HG02610 (cell line): ENCODE measurements around the gene LILRB3.

Experiments used
- ATAC-seq: cut with Tn5 transposase; IDR thresholded peaks from one replicate; pipeline ENCODE4 v1.9.1; 2021; ENCODE audit warnings: mild to moderate bottlenecking, moderate library complexity; ENCODE audit not compliant: unreplicated experiment

LILRB3 gene

GRCh38 chr19:54169149-54169740, 53.6 kb downstream of the LILRB3 start:
- ATAC-seq: no peak

GRCh38 chr19:54168174-54168917, 54.5 kb downstream of the LILRB3 start:
- ATAC-seq: no peak
